HepG2 (cell line): ENCODE results near the gene MCEE. TPM values are rescaled to one million over a fixed set of nuclear protein-coding genes. Genes with fewer than 3 reads are reported as not detected.
A peak's percentile ranks its signal among the peaks of the same experiment; 100 is the strongest.

Source experiments
- AHR ChIP-seq: IDR thresholded peaks from 2 replicates; pipeline ENCODE4 v1.6.1; 2018; ENCODE audit warnings: missing genetic modification reagents, missing compliant biosample characterization
- ATF4 ChIP-seq, 2 experiments: fragments of 450-650 bp in 1 of 2; sonication (generic) in 1 of 2; formaldehyde crosslinking; IDR thresholded peaks; 2 replicates each; pipeline versions ENCODE4 v1.5.0 to v1.8.0; 2020 to 2022; ENCODE audit warnings: mild to moderate bottlenecking in 1 of 2, missing genetic modification reagents in 1 of 2
- BRD4 ChIP-seq: sonication (generic); formaldehyde crosslinking; IDR thresholded peaks from 2 replicates; pipeline ENCODE4 v1.4.0; 2020; ENCODE audit warnings: missing genetic modification reagents
- CHCHD3 ChIP-seq: sonication (generic); formaldehyde crosslinking; IDR thresholded peaks from 2 replicates; pipeline ENCODE4 v1.8.0; 2022; ENCODE audit warnings: mild to moderate bottlenecking, missing genetic modification reagents, moderate library complexity
- DMTF1 ChIP-seq: sonication (generic); formaldehyde crosslinking; IDR thresholded peaks from 2 replicates; pipeline ENCODE4 v1.4.0; 2020; ENCODE audit warnings: mild to moderate bottlenecking, missing genetic modification reagents
- FOSL1 ChIP-seq: sonication (generic); formaldehyde crosslinking; IDR thresholded peaks from 2 replicates; pipeline ENCODE4 v1.9.0; 2021; ENCODE audit warnings: missing genetic modification reagents, borderline replicate concordance
- KAT7 ChIP-seq: IDR thresholded peaks from 2 replicates; pipeline ENCODE4 v1.6.1; 2018; ENCODE audit warnings: borderline replicate concordance, missing compliant biosample characterization
- MAZ ChIP-seq, 2 experiments: sonication (generic) in 1 of 2; formaldehyde crosslinking in 1 of 2; IDR thresholded peaks; 2 replicates each; pipeline versions ENCODE4 v1.5.0 to v1.6.1; 2012 to 2020; ENCODE audit warnings: low read depth in 2 of 2, mild to moderate bottlenecking in 2 of 2, borderline replicate concordance in 1 of 2, improper control_type of control experiment in 1 of 2, low read length in 1 of 2, missing genetic modification reagents in 1 of 2, moderate library complexity in 1 of 2
- MTA3 ChIP-seq: sonication (generic); formaldehyde crosslinking; IDR thresholded peaks from 2 replicates; pipeline ENCODE4 v1.4.0; 2020; ENCODE audit warnings: missing genetic modification reagents
- NBN ChIP-seq: fragments of 450-650 bp; conservative IDR thresholded peaks from 2 replicates; pipeline ENCODE4 v1.6.1; 2017
- NFATC3 ChIP-seq: sonication (generic); formaldehyde crosslinking; IDR thresholded peaks from 2 replicates; pipeline ENCODE4 v1.5.1; 2020; ENCODE audit warnings: mild to moderate bottlenecking, missing genetic modification reagents
- POLR2G ChIP-seq: fragments of 200-400 bp; formaldehyde crosslinking; IDR thresholded peaks from 2 replicates; pipeline ENCODE4 v1.6.1; 2018; ENCODE audit warnings: mild to moderate bottlenecking, low read depth, low read length, moderate library complexity
- SOX6 ChIP-seq, 2 experiments: fragments of 450-650 bp in 1 of 2; sonication (generic) in 1 of 2; formaldehyde crosslinking in 1 of 2; IDR thresholded peaks; 2 replicates each; pipeline versions ENCODE4 v1.4.0 to v1.6.1; 2017 to 2020; ENCODE audit warnings: antibody characterized with exemption in 1 of 2, mild to moderate bottlenecking in 1 of 2, missing genetic modification reagents in 1 of 2
- SPEN ChIP-seq: sonication (generic); formaldehyde crosslinking; IDR thresholded peaks from 2 replicates; pipeline ENCODE4 v1.5.1; 2020; ENCODE audit warnings: low read depth, mild to moderate bottlenecking, missing genetic modification reagents
- SUZ12 ChIP-seq: fragments of 150-350 bp; IDR thresholded peaks from 2 replicates; pipeline ENCODE4 v1.6.1; 2014; ENCODE audit warnings: low read depth, low read length
- XRCC5 ChIP-seq: fragments of 200-400 bp; formaldehyde crosslinking; optimal IDR thresholded peaks from 2 replicates; pipeline ENCODE3; 2017; ENCODE audit warnings: mild to moderate bottlenecking, low read length
- ZNF205 ChIP-seq: IDR thresholded peaks from 2 replicates; pipeline ENCODE4 v1.6.1; 2018; ENCODE audit warnings: missing biosample characterization, missing genetic modification reagents
- ZNF224 ChIP-seq: sonication (generic); formaldehyde crosslinking; IDR thresholded peaks from 2 replicates; pipeline ENCODE4 v1.5.0; 2020; ENCODE audit warnings: mild to moderate bottlenecking, missing genetic modification reagents
- ZNF317 ChIP-seq: sonication (generic); formaldehyde crosslinking; IDR thresholded peaks from 2 replicates; pipeline ENCODE4 v1.5.0; 2020; ENCODE audit warnings: mild to moderate bottlenecking, missing genetic modification reagents
- ZNF331 ChIP-seq: sonication (generic); formaldehyde crosslinking; IDR thresholded peaks from 2 replicates; pipeline ENCODE4 v1.4.0; 2020; ENCODE audit warnings: missing genetic modification reagents
- ZNF503 ChIP-seq: sonication (generic); formaldehyde crosslinking; IDR thresholded peaks from 2 replicates; pipeline ENCODE4 v1.4.0; 2020; ENCODE audit warnings: missing genetic modification reagents
- ZNF768 ChIP-seq: sonication (generic); formaldehyde crosslinking; IDR thresholded peaks from 2 replicates; pipeline ENCODE4 v1.4.0; 2020; ENCODE audit warnings: missing genetic modification reagents
- ZNF83 ChIP-seq: sonication (generic); formaldehyde crosslinking; IDR thresholded peaks from 2 replicates; pipeline ENCODE4 v1.4.0; 2020; ENCODE audit warnings: missing genetic modification reagents, mild to moderate bottlenecking, borderline replicate concordance
- polyA plus RNA-seq, 8 experiments: library from polyadenylated mRNA; depleted of rRNA in 3 of 8; stranded (reverse) in 7 of 8; unstranded in 1 of 8; fragments of >200 nt; fragmentation: Illumina TruSeq in 4 of 8; extraction: Trizol in 4 of 8; gene quantifications; 2 replicates each; pipeline versions ENCODE4 v1.2.1 to v1.2.3, GENCODE V29; 2011 to 2016; ENCODE audit warnings: low read depth in 4 of 8, missing spikeins in 1 of 8, mixed read lengths in 1 of 8; ENCODE audit not compliant: insufficient read depth in 1 of 8
- total RNA-seq, 5 experiments: library from RNA; depleted of rRNA; stranded (reverse); fragments of >200 nt; fragmentation: Illumina TruSeq; extraction: Trizol; gene quantifications; 2 replicates each; pipeline ENCODE4 v1.2.3, GENCODE V29; 2016; ENCODE audit warnings: low read depth in 1 of 5

The MCEE gene
- total and polyA plus RNA-seq, 2 of the 13 experiments (the other 11 are each of a cell fraction or from before 2014, with no cell fraction given), result 32.0 to 66.9 TPM

GRCh38 chr2:71130152-71130904 is at the start of gene MCEE, which contains the start of gene MPHOSPH10 (continued):
- TF ChIP-seq ATF4 (CRISPR knock-in tag; IDR thresholded peaks at IDR 0.05) (peak in 1 of 2 experiments; percentile 75; a peak in 2 of 4 replicates), SPEN (peak; percentile 91), XRCC5 (peak; percentile 62), ZNF317 (CRISPR knock-in tag) (peak; percentile 85), ZNF224 (peak; percentile 88), SOX6 (IDR thresholded peaks at IDR 0.05) (no peak), SOX6 (CRISPR knock-in tag; IDR thresholded peaks at IDR 0.05) (peak; percentile 80), CHCHD3 (CRISPR knock-in tag) (0 out of 2 replicates have a peak, but pooled peaks have one; percentile 79), KAT7 (CRISPR knock-in tag) (peak; percentile 98), ZNF768 (CRISPR knock-in tag) (peak; percentile 81; the same call in 1 of the 2 replicates), ZNF331 (peak; percentile 79), NFATC3 (peak; percentile 97), MTA3 (CRISPR knock-in tag) (no peak), FOSL1 (CRISPR knock-in tag) (0 out of 2 replicates have a peak, but pooled peaks have one; percentile 38), AHR (CRISPR knock-in tag) (peak; percentile 78; the same call in 1 of the 2 replicates), SUZ12 (no peak), MAZ (IDR thresholded peaks at IDR 0.05; ENCODE audit: borderline replicate concordance, low read depth, low read length) (no peak), MAZ (CRISPR knock-in tag; IDR thresholded peaks at IDR 0.05; ENCODE audit: low read depth) (peak; percentile 94), ZNF83 (CRISPR knock-in tag) (no peak), DMTF1 (no peak), ZNF503 (peak; percentile 78), ZNF205 (CRISPR knock-in tag) (peak; percentile 45), NBN (no peak), POLR2G (peak; percentile 92), BRD4 (CRISPR knock-in tag) (peak; percentile 89)
